GM21717 (cell line): ENCODE results near the gene GNE.

Experiments used
- ATAC-seq: cut with Tn5 transposase; IDR thresholded peaks from one replicate; pipeline ENCODE4 v1.9.1; 2021; ENCODE audit warnings: mild to moderate bottlenecking, moderate library complexity; ENCODE audit not compliant: unreplicated experiment

GNE gene

DNA sequence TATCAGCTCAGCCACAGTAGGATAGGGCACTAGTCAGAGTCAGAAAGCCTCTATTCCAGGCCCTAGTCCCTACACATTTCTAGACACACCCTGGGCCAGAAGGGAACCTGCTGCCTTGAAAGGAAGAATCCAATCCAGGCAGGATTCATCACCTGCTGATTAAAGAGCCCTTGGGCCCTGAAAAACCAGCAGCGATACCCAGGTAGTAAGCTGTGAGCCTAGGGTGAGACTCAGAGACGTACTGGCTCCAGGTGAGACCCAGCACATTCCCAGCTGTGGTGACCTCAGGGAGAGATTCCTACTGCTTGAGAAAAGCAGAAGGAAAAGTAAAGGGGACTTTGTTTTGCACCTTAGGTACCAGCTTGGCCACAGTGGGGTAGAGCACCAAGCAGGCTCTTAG is 84.4 kb downstream of the GNE start:
- ATAC-seq = no peak

DNA sequence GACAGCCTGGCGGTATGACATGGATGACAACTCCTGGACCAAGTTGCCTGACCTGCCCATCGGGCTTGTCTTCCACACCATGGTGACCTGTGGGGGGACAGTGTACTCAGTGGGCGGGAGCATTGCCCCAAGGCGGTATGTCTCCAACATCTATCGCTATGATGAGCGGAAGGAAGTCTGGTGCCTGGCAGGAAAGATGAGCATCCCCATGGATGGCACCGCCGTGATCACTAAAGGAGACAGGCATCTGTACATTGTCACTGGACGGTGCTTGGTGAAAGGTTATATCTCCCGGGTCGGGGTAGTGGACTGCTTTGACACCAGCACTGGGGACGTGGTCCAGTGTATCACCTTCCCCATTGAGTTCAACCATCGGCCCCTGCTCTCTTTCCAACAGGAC is 87.7 kb downstream of the GNE start:
- no peak for ATAC-seq

DNA sequence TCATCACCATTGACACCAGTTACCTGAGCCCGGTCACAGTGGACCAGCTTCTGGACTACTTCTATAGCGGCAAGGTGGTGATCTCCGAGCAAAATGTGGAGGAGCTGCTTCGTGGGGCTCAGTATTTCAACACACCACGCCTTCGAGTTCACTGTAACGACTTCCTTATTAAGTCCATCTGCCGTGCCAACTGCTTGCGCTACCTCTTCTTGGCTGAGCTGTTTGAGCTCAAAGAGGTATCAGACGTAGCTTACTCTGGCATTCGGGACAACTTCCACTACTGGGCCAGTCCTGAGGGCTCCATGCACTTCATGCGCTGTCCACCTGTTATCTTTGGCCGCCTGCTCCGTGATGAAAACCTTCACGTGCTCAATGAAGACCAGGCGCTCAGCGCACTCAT is 88.5 kb downstream of the GNE start:
- ATAC-seq = no peak

DNA sequence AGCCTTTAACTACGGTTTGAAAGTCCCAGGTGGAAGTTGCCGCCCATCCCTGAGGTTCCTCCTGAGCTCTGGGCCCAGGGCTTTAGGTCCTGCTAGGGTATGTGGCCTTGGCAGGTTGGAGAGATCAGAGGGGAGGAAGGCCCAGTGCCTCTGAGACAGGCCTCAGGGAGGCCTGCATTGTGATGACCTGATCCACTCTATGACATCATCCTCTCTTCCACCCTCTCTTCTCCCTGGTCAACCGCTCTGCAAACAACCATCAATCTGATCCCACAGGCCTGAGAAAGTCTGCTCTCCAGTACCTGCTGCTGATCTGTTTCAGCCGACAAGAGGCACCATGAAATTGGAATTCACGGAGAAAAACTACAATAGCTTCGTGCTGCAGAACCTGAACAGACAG is 89.1 kb downstream of the GNE start, which contains the start of gene CCIN:
Gene CCIN (plus strand): TSS at position 223 of the 400 bp plus-strand sequence. CDS start 115 bp downstream, at position 338.
- ATAC-seq = no peak

DNA sequence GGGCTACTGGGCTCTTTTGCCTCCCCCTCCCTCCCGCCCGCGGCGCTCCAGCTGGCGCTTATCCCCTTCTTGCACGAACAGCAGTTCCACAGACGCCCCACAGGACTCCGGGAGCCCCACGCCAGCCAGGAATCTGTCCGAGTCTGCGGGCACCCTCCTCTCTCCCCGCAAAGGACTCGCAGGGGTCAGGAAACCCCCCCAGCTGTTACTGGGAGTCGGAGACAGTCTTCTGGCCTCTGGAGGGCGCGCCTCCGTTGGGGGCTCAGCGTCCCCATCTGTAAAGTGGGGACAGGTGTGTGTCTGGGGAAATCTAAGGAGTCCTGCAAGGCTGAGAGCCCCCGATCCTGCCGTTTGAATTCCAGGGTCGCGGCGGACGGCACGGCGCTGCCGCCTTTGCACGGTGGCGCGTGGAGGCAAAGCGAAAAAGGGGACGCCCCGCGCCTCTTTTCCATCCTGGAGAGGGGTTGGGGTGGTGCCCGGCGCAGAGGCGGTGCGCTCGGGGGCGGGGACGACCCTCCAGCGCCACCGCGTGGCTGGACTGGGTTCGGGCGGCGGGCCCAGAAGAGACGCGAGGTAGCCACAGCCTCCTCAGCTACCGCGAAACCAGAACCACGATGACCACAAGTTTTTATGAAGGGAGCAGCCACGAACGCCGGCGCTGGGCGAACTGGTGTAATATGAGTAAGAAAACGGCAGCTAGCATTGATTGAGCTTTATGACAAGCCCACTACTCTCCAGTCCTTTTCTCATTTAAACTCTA is 91.9 kb downstream of the GNE start:
- peak; percentile 78 for ATAC-seq

DNA sequence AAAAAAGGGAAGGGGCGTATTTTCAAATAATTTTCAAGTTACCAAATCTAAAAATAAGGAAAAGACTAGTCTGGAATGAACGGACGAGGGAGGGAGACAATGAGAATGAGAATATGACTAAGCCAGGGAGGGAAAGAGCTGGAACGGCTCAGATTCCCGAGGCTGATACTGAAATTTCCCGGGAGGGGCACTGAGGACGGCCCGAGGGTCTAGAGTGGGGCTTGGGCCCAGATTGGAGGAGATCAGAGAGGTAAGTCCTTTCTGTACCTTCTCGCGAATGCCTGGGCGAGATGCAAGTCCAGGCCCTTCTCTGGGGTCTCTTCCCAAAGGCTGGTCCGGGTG is 92.5 kb downstream of the GNE start:
- no peak for ATAC-seq

DNA sequence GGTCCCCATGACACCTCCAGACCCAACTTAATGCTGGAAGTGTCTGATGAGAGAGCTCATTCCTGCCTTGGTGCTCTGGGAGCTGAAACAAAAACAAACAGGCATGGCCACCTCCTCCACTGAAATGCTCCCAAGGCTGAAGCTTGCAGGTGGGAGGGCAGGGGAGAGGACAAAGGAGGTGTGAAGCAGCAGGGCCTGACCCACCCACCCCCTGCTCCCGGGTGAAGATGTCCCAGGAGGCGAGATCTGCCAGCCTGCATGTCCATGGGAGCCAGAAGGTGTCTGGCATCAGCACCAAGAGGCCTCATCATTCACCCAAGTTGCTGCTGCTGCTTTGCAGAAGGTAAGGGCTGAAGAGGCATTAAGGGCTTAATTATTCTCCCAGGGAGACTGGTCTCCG is 93.3 kb downstream of the GNE start:
- no peak for ATAC-seq
